VCaP (cell line): ENCODE measurements around the gene IMPG1.

ENCODE experiments used
- H3K27ac ChIP-seq: fragments of 450-650 bp; 2 replicates; pipeline ENCODE4 v1.5.1; 2017
- TF ChIP-seq, protein P1 (sequence below): fragments of 450-650 bp; conservative IDR thresholded peaks from 2 replicates; pipeline ENCODE4 v1.5.1; 2017; ENCODE audit warnings: mild to moderate bottlenecking, moderate library complexity

Gene IMPG1

DNA sequence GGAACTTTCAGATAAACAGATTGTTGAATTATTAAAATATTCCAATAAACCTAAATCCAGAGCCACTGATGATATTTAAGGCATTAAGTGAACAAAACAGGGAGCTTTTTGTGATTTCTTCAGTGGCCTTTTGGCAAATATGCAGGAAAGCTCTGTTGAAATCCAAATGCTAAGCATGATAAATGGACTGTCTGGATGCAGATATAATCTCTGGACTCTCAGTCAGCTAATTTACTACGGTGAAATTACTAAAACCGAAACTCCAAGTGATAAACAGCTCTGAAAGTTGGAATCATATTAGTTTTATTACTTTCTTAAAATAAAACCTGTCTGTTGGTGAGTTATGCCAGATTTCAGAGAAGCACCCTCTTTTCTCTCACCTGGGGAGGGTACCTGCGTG is 120.3 kb downstream of the IMPG1 start:
- TF ChIP-seq, protein P1, sequence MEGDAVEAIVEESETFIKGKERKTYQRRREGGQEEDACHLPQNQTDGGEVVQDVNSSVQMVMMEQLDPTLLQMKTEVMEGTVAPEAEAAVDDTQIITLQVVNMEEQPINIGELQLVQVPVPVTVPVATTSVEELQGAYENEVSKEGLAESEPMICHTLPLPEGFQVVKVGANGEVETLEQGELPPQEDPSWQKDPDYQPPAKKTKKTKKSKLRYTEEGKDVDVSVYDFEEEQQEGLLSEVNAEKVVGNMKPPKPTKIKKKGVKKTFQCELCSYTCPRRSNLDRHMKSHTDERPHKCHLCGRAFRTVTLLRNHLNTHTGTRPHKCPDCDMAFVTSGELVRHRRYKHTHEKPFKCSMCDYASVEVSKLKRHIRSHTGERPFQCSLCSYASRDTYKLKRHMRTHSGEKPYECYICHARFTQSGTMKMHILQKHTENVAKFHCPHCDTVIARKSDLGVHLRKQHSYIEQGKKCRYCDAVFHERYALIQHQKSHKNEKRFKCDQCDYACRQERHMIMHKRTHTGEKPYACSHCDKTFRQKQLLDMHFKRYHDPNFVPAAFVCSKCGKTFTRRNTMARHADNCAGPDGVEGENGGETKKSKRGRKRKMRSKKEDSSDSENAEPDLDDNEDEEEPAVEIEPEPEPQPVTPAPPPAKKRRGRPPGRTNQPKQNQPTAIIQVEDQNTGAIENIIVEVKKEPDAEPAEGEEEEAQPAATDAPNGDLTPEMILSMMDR = no peak
- H3K27ac ChIP-seq = no peak overlapping the region

DNA sequence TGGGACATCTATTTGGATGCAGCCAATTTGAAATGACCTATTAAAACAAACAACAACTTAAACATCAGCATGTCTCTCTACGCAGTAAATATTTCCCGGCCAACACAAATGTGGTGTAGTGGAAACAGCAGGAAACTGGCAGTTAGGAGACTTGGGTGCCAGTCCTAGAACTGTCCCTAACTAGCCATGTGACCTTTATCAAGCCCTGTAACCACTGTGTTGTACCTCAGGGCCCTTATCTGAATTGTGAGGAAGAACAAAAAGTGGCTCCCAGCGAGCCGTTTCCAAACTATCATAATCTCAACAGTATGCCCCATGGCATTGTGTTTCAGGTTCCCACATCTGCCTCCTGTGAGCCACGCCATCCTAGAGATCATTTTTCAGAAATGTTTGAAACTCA is 124.5 kb downstream of the IMPG1 start:
- TF ChIP-seq, protein P1 = no peak
- H3K27ac ChIP-seq = no peak overlapping the region

DNA sequence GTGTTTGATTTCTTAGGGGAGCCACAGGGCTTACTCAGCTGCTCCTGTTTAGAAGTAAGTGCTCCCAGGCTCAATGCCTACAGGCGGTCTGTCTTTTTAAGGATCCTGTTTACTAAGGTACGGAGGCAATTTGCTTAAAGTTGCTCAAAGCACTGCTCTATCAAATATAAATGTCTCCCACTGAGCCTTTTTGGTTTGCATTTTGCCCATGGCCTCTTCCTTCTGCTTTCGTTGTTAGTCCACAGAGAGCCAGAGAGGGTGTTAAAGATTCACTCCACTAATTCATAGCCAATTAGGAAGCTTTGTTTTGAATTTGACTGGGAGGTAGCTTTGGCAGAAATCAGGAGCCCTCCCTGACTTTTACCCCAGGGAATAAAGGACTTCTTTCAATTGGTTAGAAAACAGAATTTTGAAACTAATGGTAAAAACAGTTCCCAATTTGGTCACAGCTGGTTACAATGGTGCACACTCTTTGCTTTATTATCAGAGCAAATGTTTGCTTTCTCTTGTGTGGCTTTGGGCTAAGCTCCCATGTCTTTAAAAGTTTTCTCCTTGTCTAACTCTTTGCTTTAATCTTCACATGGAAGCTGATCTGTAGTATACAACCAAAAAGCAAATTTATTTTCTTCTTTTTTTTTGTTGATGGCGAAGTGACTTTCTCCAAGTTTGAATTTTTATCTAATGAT is 126.2 kb downstream of the IMPG1 start:
- TF ChIP-seq, protein P1 = no peak
- H3K27ac ChIP-seq = no peak overlapping the region

DNA sequence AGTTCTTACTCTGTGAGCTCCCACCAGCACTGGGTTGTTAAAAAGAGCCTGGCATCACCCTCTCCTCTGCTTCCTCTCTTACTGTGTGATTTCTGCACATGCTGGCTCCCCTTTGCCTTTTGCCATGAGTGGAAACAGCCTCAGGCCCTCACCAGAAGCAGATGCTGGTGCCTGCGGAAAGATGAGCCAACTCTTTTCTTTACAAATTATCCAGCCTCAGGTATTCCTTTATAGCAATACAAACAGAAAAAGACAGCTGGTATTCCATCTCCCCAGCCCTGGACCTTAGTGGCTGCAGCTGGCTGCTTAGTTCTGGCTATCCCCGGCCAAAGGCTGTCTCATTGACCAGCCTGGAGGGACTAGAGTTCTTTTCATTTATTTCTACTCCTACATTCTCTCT is 129.1 kb downstream of the IMPG1 start:
- no peak overlapping the region for H3K27ac ChIP-seq

DNA sequence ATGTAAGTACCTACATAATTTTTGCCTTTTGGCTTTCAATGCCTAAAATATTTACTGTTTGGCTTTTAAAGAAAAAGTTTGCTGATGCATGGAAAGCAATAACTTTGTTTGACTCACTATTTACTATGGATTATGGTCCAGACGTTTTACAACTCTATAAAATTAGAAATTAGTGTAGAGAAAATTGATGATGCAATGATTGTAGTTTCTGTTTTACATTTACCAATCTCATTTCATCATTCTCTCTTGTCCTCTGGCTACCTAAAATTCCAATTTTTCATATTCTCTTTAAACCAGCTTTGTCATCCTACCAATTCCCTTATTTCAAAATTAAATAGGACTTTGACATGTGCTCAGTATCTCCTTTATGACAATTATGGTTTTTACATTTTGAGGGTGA is 131.0 kb downstream of the IMPG1 start:
- TF ChIP-seq, protein P1 = no peak

More for the DNA sequence above, 129.1 kb downstream of the IMPG1 start:
- TF ChIP-seq, protein P1 = no peak

DNA sequence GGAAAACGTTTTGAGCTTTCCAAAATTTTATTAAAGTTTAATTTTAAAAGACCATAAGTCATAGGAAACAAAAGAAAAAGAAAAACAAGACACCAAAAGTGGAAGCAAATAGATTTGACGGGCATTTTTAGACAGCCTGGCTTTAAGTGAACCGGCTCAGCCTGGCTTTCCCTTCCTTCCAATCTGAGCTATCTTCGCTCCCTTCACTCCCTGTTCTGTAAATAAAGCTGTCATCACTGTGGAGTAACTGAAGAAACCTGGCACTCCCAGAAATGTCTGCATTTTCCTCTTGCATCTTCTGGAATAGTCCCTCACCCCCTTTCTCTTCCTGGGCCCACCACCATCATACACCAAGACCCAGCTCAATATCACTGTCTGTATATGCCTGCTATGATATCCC is 131.9 kb downstream of the IMPG1 start:
- H3K27ac ChIP-seq = no peak overlapping the region
- TF ChIP-seq, protein P1 = no peak

More for the DNA sequence above, 131.0 kb downstream of the IMPG1 start:
- no peak overlapping the region for H3K27ac ChIP-seq

DNA sequence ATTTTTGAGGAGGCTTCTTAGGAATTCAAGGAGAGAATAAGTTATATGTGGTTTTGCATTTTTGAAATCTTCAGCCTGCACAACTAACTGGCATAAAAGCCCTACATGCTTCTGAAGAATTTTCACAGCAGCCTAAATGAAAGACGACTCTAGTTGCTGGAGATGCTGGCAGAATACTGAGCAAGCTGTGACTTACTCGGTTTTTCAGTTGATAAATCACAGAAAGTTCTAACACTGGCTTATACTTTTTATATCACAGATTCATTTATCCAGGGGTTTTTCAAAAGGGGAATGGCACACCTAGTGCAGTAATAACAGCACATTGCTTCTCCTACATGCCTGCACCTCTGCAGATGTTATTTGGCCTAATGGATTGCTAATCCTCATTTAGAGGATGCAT is 134.6 kb downstream of the IMPG1 start:
- TF ChIP-seq, protein P1 = no peak
- H3K27ac ChIP-seq = no peak overlapping the region
